NCI-H69 (cell line): ENCODE results near the gene HOXB13.
"Not testable (repeated sequence)": the region's sequence is repeated elsewhere in the genome, so short reads cannot be mapped to it uniquely, and the experiment has no call there.

Source experiments
- DNase-seq: peaks from one replicate; lab custom pipeline; 2025; lab: John Stamatoyannopoulos, UW

Gene HOXB13

GRCh38 chr17:48726114-48726915, 2.2 kb downstream of the HOXB13 start:
- DNase-seq: no peak

DNA sequence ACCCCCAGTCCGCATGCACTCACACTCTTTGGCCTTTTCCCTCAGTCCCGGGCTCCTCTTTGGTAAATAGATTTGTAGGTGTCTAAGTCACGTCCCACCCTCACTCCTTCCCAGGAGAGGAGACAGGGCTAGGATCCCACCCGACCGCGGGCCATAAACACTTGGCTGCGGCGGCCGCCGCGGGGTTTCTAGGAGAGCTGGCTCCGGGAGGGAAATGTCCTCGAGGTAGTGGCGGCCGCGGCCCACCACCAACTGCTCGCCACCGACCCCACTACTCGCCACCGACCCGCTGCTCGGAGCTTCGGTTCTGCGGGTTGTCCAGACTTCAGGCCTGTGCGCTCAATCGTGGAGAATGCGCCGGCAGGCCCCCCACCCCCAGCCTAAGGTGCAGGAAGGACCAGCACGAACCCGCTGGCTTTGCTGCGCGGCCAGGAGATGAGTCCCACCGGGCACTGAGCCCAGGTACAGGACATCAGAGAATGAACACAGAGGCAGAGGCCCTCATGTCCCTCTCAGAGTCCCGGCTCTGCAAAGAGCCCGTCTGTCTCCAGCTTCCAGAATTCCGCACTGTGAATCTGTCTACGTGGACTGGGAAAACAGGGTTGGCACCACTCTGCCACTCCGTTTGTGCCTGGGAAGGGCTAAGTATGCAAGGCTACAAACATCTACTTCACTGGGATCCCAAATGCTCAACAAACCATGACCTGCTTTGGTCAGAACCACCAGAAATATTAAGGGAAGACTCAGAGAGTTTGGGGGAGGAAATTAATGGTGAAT, 3.1 kb downstream of the HOXB13 start:
- DNase-seq: no peak

DNA sequence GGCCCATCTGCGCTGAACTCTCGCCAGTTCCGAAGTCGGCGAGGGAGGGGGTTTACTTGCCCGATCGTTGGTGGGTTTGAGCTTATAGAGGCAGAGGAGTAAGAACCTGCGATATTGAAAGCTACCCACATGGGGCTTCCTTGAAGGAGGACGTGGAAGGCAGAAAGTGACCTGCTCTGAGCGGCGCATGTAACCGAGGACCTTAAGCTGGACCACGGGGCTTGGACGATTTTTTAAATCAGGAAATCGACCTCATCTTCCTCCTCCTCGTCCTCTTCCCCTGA, 3.6 kb downstream of the HOXB13 start:
- DNase-seq: no peak

- peak; percentile 60 for DNase-seq
These were observed 4.1 kb downstream of the HOXB13 start for GRCh38 chr17:48724251-48725003.

- no peak for DNase-seq
These were observed 4.9 kb downstream of the HOXB13 start for GRCh38 chr17:48723423-48724250.

GRCh38 chr17:48722915-48723422, 5.6 kb downstream of the HOXB13 start, which contains the start of gene PRAC2:
TSS of gene PRAC2 (plus strand) at chr17:48723185. CDS start at chr17:48724411, 1,226 bp downstream.
- no peak for DNase-seq

DNA sequence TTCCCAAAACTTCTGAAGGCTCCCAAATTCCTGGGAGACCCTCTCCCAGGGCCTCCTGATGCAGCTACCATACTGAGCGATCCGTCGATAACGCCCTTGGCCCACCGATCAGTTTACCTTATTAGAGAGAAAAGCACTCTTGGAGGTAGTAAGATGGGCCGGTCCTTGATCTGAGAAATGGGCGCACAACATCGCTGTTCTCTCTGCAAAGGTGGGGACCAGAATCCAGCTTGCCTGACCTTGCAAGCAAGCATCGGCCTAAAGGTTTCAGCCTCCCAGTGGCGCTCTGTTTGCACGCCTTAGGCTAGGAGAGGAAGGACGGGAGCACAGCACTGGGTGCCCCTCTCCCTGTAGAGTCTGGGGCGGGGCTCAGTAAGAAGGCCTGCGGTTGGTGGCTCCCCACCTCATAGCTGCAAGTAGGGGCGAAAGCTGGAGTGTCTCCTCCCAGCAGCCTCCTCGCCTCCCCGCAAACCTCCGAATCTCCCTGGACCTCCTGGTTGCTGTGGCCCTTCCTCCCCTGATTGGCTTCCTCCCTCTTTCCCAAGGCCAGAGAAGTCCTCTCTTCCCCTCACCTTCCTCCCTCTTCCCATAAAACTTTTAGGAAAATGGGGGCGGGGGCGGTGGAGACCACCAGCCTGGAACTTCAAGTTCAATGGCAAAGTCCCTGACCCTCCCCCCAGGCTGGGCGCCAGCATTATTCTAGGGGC, 6.2 kb downstream of the HOXB13 start, which contains the start of gene PRAC1:
Gene PRAC1, minus strand, starts transcription at position 318 of the 707 bp plus-strand sequence. Its CDS starts 126 bp downstream, at position 192.
- no peak for DNase-seq

- DNase-seq: no peak
These were observed 7.5 kb downstream of the HOXB13 start for GRCh38 chr17:48721009-48721402.

DNA sequence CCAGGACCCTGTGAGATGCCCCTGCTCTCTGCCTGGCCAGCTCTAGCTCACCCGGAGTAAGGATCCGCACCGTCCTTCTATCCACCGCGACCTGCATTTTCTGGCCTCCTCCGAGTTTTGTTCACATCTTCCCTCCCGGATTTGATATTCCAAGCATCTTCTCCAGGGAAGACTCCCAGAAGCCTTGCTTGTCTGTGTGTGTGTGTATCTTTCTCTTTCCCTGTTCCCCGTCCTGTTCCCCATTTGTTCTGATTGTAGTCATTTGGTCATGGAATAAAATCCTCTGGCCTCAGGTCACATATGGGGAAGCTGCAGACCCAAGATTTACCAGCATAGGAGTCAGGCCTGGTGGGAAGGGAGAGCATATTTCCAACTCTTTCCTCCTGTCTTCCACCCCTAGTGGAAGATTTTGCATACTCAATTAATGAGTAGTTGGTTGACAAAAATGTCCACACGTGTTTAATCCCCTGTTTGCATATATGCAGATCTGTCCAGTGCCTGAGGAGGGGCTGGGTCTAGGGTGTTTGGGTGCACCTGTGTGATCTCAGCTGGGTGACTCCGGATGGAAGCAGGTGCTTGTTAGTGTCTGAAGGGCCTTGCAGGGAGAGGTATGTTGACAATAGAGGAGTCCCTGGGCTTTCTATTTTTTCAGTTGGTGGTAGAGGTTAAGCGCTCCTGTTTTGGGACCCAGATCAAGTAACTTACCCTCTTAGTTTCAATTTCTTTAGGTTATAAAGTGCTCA, 8.1 kb downstream of the HOXB13 start:
- no peak for DNase-seq

- DNase-seq: no peak
These were observed 8.8 kb downstream of the HOXB13 start for GRCh38 chr17:48719642-48720265.

GRCh38 chr17:48718761-48719641, 9.5 kb downstream of the HOXB13 start:
- no peak for DNase-seq

- DNase-seq: no peak
These were observed 10.3 kb downstream of the HOXB13 start for GRCh38 chr17:48718227-48718760.

- DNase-seq: no peak
These were observed 11.0 kb downstream of the HOXB13 start for GRCh38 chr17:48717367-48718226.

- not testable (repeated sequence) for DNase-seq
These were observed 12.0 kb downstream of the HOXB13 start for GRCh38 chr17:48716549-48716948.

GRCh38 chr17:48715496-48716399, 12.8 kb downstream of the HOXB13 start:
- peak; percentile 37 for DNase-seq

GRCh38 chr17:48711128-48711527, 17.4 kb downstream of the HOXB13 start:
- no peak for DNase-seq
